HEK293T (cell line): ENCODE data around the gene BAHCC1.

Source experiments
- CTCF ChIA-PET: fragments of 350-600 bp; formaldehyde crosslinking; extraction: SDS; loops from one replicate; lab custom pipeline; 2021; ENCODE audit warnings: antibody characterized with exemption, inconsistent platforms; lab: Yijun Ruan, JAX
- POLR2A ChIA-PET: fragments of 350-600 bp; formaldehyde crosslinking; extraction: SDS; loops from one replicate; lab custom pipeline; 2020; ENCODE audit warnings: antibody characterized with exemption, inconsistent platforms; lab: Yijun Ruan, JAX
- DNase-seq: peaks from one replicate; pipeline ENCODE4 v3.0.0; 2012; ENCODE audit warnings: mixed read lengths; ENCODE audit errors: extremely low spot score
- ARNT ChIP-seq: fragments of 450-650 bp; IDR thresholded peaks from 2 replicates; pipeline ENCODE4 v1.6.1; 2017; ENCODE audit warnings: mild to moderate bottlenecking
- BHLHE40 ChIP-seq: fragments of 450-650 bp; IDR thresholded peaks from 2 replicates; pipeline ENCODE4 v1.6.1; 2016; ENCODE audit warnings: mild to moderate bottlenecking, moderate library complexity, borderline replicate concordance
- CTBP1 ChIP-seq: fragments of 450-650 bp; IDR thresholded peaks from 2 replicates; pipeline ENCODE4 v1.6.1; 2016; ENCODE audit warnings: borderline replicate concordance
- ELF4 ChIP-seq: fragments of 450-650 bp; IDR thresholded peaks from 2 replicates; pipeline ENCODE4 v1.6.1; 2017; ENCODE audit warnings: antibody characterized with exemption
- FOXA1 ChIP-seq: fragments of 450-650 bp; IDR thresholded peaks from 2 replicates; pipeline ENCODE4 v1.6.1; 2016; ENCODE audit warnings: mild to moderate bottlenecking
- FOXK2 ChIP-seq: fragments of 450-650 bp; IDR thresholded peaks from 2 replicates; pipeline ENCODE4 v1.6.1; 2016; ENCODE audit warnings: mild to moderate bottlenecking
- FOXM1 ChIP-seq: fragments of 450-650 bp; IDR thresholded peaks from 2 replicates; pipeline ENCODE4 v1.6.1; 2017; ENCODE audit warnings: mild to moderate bottlenecking, borderline replicate concordance
- HDGF ChIP-seq: fragments of 450-650 bp; IDR thresholded peaks from 2 replicates; pipeline ENCODE4 v1.6.1; 2017; ENCODE audit warnings: antibody characterized with exemption, borderline replicate concordance
- L3MBTL2 ChIP-seq: fragments of 450-650 bp; conservative IDR thresholded peaks from 2 replicates; pipeline ENCODE4 v1.6.1; 2016; ENCODE audit warnings: mild to moderate bottlenecking
- LEF1 ChIP-seq: fragments of 450-650 bp; IDR thresholded peaks from 2 replicates; pipeline ENCODE4 v1.6.1; 2017; ENCODE audit warnings: mild to moderate bottlenecking, borderline replicate concordance
- NFRKB ChIP-seq: fragments of 450-650 bp; IDR thresholded peaks from 2 replicates; pipeline ENCODE4 v1.6.1; 2016; ENCODE audit warnings: mild to moderate bottlenecking, moderate library complexity
- SP1 ChIP-seq: fragments of 450-650 bp; IDR thresholded peaks from 2 replicates; pipeline ENCODE4 v1.6.1; 2017
- SUZ12 ChIP-seq: fragments of 450-650 bp; IDR thresholded peaks from 2 replicates; pipeline ENCODE4 v1.6.1; 2016; ENCODE audit warnings: mild to moderate bottlenecking
- TARDBP ChIP-seq: fragments of 450-650 bp; IDR thresholded peaks from 2 replicates; pipeline ENCODE4 v1.6.1; 2016
- ZNF384 ChIP-seq: fragments of 450-650 bp; IDR thresholded peaks from 2 replicates; pipeline ENCODE4 v1.6.1; 2016
- TF ChIP-seq, protein P1 (sequence below): fragments of 450-650 bp; IDR thresholded peaks from 2 replicates; pipeline ENCODE4 v1.6.1; 2016

Gene BAHCC1

DNA sequence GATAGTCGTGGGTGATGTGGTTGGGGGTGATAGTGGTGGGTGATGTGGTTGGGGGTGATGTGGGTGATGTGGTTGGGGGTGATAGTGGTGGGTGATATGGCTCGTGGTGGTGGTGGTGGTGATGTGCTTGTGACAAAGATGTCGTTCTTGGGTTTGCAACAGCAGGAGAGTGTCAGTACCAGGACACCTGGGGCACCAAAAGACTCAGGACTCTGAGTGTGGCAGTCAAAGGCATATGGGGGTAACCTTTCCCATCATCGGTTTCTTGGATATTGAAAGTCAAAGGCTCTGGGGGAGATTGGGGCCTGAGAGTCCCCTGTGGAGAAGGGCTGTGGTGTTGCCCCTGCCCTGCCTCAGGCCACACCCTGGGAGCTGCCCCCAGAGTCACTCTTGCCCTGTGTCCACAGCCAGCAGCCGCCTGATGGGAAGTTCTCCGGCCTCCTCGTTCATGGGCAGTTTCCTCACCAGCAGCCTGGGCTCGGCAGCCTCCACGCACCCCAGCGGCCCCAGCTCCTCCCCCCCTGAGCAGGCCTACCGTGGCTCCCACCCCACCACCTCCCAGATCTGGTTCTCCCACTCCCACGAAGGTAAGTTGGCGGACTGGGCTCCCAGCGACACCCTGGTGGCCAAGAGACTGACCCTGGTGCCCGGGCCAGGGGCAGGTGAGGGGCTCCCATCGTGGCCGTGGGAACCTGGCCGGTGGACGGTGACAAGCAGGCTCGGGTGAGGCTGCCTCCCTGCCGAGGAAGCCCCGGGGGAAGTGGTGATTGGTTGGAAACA lies 31.3 kb downstream of the BAHCC1 start:
- TF ChIP-seq, protein P1, sequence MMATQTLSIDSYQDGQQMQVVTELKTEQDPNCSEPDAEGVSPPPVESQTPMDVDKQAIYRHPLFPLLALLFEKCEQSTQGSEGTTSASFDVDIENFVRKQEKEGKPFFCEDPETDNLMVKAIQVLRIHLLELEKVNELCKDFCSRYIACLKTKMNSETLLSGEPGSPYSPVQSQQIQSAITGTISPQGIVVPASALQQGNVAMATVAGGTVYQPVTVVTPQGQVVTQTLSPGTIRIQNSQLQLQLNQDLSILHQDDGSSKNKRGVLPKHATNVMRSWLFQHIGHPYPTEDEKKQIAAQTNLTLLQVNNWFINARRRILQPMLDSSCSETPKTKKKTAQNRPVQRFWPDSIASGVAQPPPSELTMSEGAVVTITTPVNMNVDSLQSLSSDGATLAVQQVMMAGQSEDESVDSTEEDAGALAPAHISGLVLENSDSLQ, result no peak
- ChIA-PET CTCF (no interaction called here), POLR2A (no interaction called here)
- DNase-seq, result no peak

DNA sequence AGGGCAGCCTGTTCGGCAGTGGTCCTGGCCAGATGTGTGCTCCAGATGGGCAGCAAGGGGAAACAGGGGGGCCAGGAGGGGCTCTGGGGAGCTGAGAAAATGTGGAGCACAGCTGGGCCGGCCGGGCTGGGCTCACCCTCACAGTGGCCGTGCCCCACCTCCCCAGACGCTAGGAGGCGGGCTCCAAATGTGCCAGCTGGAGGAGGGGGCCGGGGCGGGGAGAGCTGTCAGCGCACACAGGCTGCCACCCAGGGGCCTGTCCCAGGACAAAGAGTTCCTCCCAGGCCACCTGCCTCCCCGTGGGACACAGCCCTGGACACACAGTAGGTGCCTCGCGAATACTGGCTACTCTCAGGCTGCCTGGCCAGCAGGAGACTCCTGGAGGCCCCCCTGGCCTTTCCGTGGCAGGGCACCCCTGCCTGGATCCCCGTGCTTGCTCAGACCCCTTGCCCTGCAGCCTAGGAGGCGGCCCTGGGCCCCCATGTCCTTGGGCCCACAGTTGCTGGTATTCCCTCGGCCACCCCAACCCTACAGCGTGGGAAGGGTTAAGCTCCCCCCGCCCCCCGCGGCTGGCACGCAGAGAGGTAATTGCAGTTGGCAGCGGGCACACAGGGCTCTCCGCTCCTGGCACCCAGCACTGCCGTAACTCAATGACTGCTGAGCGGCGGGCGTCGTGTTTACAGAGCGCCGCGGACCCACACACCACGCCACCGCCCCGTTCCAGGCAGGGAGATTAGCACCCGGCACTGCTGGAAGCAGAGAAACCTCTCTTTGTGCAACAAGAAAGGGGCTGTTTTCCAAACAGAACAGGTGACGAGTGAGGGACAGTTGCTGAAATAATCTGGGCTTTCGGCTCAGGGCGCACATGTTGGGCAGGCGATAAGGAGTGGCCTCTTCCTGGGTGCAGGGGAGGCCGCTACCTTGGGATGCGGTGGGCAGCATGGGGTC lies 32.2 kb downstream of the BAHCC1 start:
- ChIA-PET CTCF (no interaction called here), POLR2A (no interaction called here)
- DNase-seq, result no peak

DNA sequence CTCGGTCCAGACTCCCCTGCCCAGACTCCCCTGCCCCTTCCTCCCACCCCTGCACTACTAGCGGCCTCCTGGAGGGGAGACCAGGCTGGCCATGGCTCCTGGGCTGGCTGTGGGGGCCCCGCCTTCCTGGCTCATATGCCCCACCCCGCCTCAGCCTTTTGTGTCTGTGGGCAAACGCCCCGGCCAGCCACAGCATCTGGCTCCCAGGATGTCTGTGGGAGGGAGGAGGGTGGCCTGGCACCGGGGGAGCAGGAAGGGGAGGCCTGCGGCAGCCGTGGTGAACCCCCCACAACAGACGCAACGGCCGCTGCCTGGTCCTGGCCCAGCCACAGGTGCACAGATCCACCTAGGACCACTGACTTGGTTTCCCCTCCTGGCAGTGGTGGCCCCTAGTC lies 32.9 kb downstream of the BAHCC1 start:
- TF ChIP-seq SP1, result no peak
- TF ChIP-seq FOXK2, result no peak
- no peak for TF ChIP-seq TARDBP
- TF ChIP-seq ARNT, result no peak
- no peak for TF ChIP-seq L3MBTL2
- no peak for TF ChIP-seq CTBP1
- TF ChIP-seq LEF1, result no peak
- TF ChIP-seq ELF4, result no peak
- no peak for TF ChIP-seq FOXA1
- no peak for TF ChIP-seq SUZ12
- no peak for TF ChIP-seq FOXM1
- no peak for TF ChIP-seq BHLHE40
- TF ChIP-seq, protein P1, result no peak
- POLR2A ChIA-PET, result no interaction called here
- no peak for DNase-seq
- CTCF ChIA-PET, result interaction anchor here (3.9 kb wide), 1 partner anchor 13 kb away, joined by 19 read pairs; no protein-coding TSS in a partner anchor

More for the DNA sequence above, 32.2 kb downstream of the BAHCC1 start:
- TF ChIP-seq ZNF384 (no peak), FOXM1 (no peak), HDGF (no peak), FOXK2 (no peak)
- TF ChIP-seq, protein P1, result no peak

DNA sequence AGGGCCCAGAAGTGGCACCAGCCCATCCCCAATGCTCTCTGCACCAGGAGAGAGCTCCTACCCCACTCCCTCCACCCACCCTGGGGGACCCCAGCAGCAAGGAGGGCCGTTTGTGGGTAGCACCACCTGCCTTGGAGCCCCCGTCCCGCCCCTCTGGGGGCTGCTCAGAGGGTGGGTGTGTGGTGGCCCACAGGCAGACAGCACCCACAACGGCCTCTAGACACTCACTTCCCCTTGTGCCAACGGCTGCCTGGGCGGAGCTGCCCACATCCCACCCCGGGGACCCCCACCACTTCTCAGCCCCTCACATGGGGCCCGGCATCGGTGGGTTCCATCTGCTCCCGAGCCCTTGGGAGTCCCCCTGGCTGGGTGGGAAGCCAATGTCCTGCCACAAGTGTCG lies 33.3 kb downstream of the BAHCC1 start:
- POLR2A ChIA-PET, result no interaction called here
- DNase-seq, result no peak
- CTCF ChIA-PET, result interaction anchor here (3.9 kb wide), 1 partner anchor 13 kb away, joined by 19 read pairs; no protein-coding TSS in a partner anchor
- TF ChIP-seq ZNF384 (no peak), CTBP1 (no peak), L3MBTL2 (no peak), TARDBP (no peak), NFRKB (no peak), FOXK2 (no peak), BHLHE40 (no peak), HDGF (no peak), SP1 (no peak), LEF1 (no peak), ELF4 (no peak), ARNT (no peak), SUZ12 (no peak)
- TF ChIP-seq, protein P1, result no peak

DNA sequence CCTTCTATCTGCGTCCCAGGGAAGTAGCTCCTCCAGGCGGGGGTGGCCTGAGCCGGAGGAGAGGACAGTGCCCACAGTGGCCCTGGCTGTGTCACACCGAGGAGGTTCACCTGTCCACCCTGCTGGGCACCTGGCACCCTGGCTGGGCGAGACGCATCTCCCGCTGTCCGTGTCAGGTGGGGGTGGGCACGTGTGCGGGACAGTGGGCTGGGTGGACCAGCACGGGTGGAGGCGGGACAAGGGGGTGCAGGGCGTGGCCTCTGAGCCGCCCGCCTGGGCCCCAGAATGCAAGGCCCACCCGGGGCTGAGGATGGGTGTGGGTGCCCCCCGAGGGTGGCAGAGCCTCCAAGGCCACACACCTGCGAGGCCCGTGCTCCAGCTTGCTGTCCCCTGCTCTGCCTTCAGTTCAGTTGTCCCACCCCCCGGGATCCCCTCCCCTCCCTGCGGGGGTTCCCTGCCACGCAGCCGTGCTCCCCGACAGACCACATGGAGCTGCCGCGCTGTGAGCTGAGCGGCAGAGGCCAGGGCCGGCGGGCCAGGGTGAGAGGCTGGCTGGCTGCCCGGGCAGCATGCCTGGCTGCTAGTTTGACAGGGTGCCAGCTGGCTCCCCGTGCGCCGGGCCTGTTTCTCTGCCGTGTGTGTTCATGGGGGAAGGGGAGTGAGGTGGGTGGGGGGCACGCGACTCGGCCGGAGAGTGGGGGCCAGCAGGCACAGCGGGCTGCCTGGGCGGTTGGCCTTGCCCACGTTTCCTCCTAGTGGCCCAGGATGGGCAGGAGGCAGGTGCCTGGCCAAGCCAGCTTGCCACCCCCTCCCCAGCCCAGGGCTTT lies 33.9 kb downstream of the BAHCC1 start:
- TF ChIP-seq ELF4 (no peak), FOXK2 (no peak), CTBP1 (no peak), FOXM1 (no peak), SUZ12 (no peak), ZNF384 (no peak), NFRKB (no peak), LEF1 (no peak), TARDBP (no peak), HDGF (no peak), ARNT (no peak), SP1 (no peak), BHLHE40 (no peak), FOXA1 (no peak), L3MBTL2 (no peak)
- TF ChIP-seq, protein P1, result no peak
- ChIA-PET CTCF (interaction anchor here (0.7 to 3.9 kb wide), 4 partner anchors 12 to 137 kb away, joined by 3 to 19 read pairs (median 4); partner anchors contain the start of gene BAHCC1), POLR2A (no interaction called here)
- DNase-seq, result no peak
